GM23338 (cell line): ENCODE data around the gene BLOC1S3. TPM values are rescaled to one million over a fixed set of nuclear protein-coding genes. Genes with fewer than 3 reads are reported as not detected.

Source experiments
- ATAC-seq: fragments of 200-7000 bp; cut with Tn5 transposase; 3 replicates; pipeline ENCODE4 v1.9.1; 2020
- DNase-seq: peaks from one replicate; pipeline ENCODE4 v3.0.0-alpha.2; 2015; ENCODE audit warnings: low spot score
- H2AFZ ChIP-seq: fragments of 200-600 bp; sonication (generic); 2 replicates; pipeline ENCODE4 v1.8.0; 2016; ENCODE audit warnings: antibody characterized with exemption, mild to moderate bottlenecking, moderate library complexity
- H3F3A ChIP-seq: fragments of 200-600 bp; sonication (generic); replicated peaks from 2 replicates; pipeline ENCODE4 v1.8.0; 2017; ENCODE audit warnings: antibody characterized with exemption, mixed run types, low read depth
- H3K27ac ChIP-seq: fragments of 200-600 bp; sonication (generic); 2 replicates; pipeline ENCODE4 v1.6.1; 2016; ENCODE audit warnings: low read depth
- H3K27me3 ChIP-seq: fragments of 200-600 bp; sonication (generic); 2 replicates; pipeline ENCODE4 v1.8.0; 2016; ENCODE audit warnings: mild to moderate bottlenecking, mixed run types, moderate library complexity; ENCODE audit not compliant: insufficient read depth
- H3K36me3 ChIP-seq: fragments of 200-600 bp; sonication (generic); 2 replicates; pipeline ENCODE4 v1.8.0; 2016; ENCODE audit warnings: mild to moderate bottlenecking; ENCODE audit not compliant: insufficient read depth
- H3K4me1 ChIP-seq: fragments of 200-600 bp; sonication (generic); 2 replicates; pipeline ENCODE4 v1.8.0; 2016; ENCODE audit warnings: mild to moderate bottlenecking, moderate library complexity; ENCODE audit not compliant: insufficient read depth
- H3K4me2 ChIP-seq: fragments of 200-600 bp; sonication (generic); 2 replicates; pipeline ENCODE4 v1.7.1; 2017; ENCODE audit warnings: mixed run types
- H3K4me3 ChIP-seq: fragments of 200-600 bp; sonication (generic); 2 replicates; pipeline ENCODE4 v1.6.1; 2016; ENCODE audit warnings: mixed run types
- H3K79me2 ChIP-seq: fragments of 200-600 bp; sonication (generic); replicated peaks from 2 replicates; pipeline ENCODE4 v1.8.0; 2017; ENCODE audit warnings: mild to moderate bottlenecking; ENCODE audit not compliant: insufficient read depth
- H3K9me2 ChIP-seq: fragments of 200-600 bp; sonication (generic); 2 replicates; pipeline ENCODE4 v1.8.0; 2017; ENCODE audit not compliant: insufficient read depth
- H4K20me1 ChIP-seq: fragments of 200-600 bp; sonication (generic); replicated peaks from 2 replicates; pipeline ENCODE4 v1.8.0; 2017; ENCODE audit warnings: mild to moderate bottlenecking; ENCODE audit not compliant: insufficient read depth
- H3K27ac Mint-ChIP-seq: 2 replicates; pipeline ENCODE4 v1.8.0; 2020; ENCODE audit warnings: inconsistent platforms, mild to moderate bottlenecking, moderate library complexity, mixed read lengths
- H3K27me3 Mint-ChIP-seq: 3 replicates; pipeline ENCODE4 v1.8.0; 2022; ENCODE audit warnings: low read depth, mild to moderate bottlenecking, moderate library complexity, mixed read lengths, inconsistent platforms; ENCODE audit not compliant: insufficient read depth, poor library complexity
- H3K36me3 Mint-ChIP-seq: 3 replicates; pipeline ENCODE4 v1.8.0; 2021; ENCODE audit warnings: low read depth, mild to moderate bottlenecking, inconsistent platforms, moderate library complexity, mixed read lengths
- H3K4me1 Mint-ChIP-seq: 3 replicates; pipeline ENCODE4 v1.8.0; 2020; ENCODE audit warnings: mild to moderate bottlenecking, inconsistent platforms, mixed read lengths
- H3K4me3 Mint-ChIP-seq: 3 replicates; pipeline ENCODE4 v1.8.0; 2021; ENCODE audit warnings: moderate library complexity, mild to moderate bottlenecking, inconsistent platforms, mixed read lengths
- H3K9me3 Mint-ChIP-seq: 3 replicates; pipeline ENCODE4 v1.8.0; 2020; ENCODE audit warnings: moderate library complexity, mild to moderate bottlenecking, inconsistent platforms, mixed read lengths
- CREB1 ChIP-seq: fragments of 250-450 bp; sonication (Bioruptor Pico); IDR thresholded peaks from 2 replicates; pipeline ENCODE4 v1.5.0; 2020; ENCODE audit warnings: low read depth, mild to moderate bottlenecking, moderate library complexity
- ETS1 ChIP-seq: IDR thresholded peaks from 2 replicates; pipeline ENCODE4 v1.6.1; 2016; ENCODE audit warnings: antibody characterized with exemption
- EZH2 ChIP-seq: fragments of 200-600 bp; sonication (generic); IDR thresholded peaks from one replicate; pipeline ENCODE4 v1.8.0; 2017; ENCODE audit warnings: antibody characterized with exemption, mild to moderate bottlenecking, low read depth; ENCODE audit not compliant: unreplicated experiment
- JUNB ChIP-seq: IDR thresholded peaks from one replicate; pipeline ENCODE4 v1.6.1; 2016; ENCODE audit warnings: antibody characterized with exemption; ENCODE audit not compliant: unreplicated experiment
- NANOG ChIP-seq: IDR thresholded peaks from 2 replicates; pipeline ENCODE4 v1.6.1; 2016; ENCODE audit warnings: antibody characterized with exemption, borderline replicate concordance
- POLR2AphosphoS5 ChIP-seq: IDR thresholded peaks from 2 replicates; pipeline ENCODE4 v1.6.1; 2016; ENCODE audit warnings: antibody characterized with exemption, low read depth
- STAT1 ChIP-seq: IDR thresholded peaks from one replicate; pipeline ENCODE4 v1.6.1; 2016; ENCODE audit warnings: antibody characterized with exemption; ENCODE audit not compliant: unreplicated experiment
- ZNF462 ChIP-seq: fragments of 250-450 bp; sonication (Bioruptor Pico); IDR thresholded peaks from 2 replicates; pipeline ENCODE4 v1.5.0; 2020; ENCODE audit warnings: mild to moderate bottlenecking, moderate library complexity
- polyA plus RNA-seq: library from polyadenylated mRNA; unstranded; fragments of >200 nt; fragmentation: Nextera tagmentation; extraction: Ambion mirVana; gene quantifications from 2 replicates; pipeline ENCODE4 v1.2.1, GENCODE V29; 2016
- total RNA-seq: library from RNA; depleted of rRNA; stranded (reverse); fragments of >200 nt; shearing (Covaris generic); gene quantifications from 2 replicates; pipeline ENCODE4 v1.2.3, GENCODE V29; 2014
- TF ChIP-seq, protein P1 (sequence below): IDR thresholded peaks from one replicate; pipeline ENCODE4 v1.6.1; 2018; ENCODE audit warnings: antibody characterized with exemption; ENCODE audit not compliant: unreplicated experiment
- TF ChIP-seq, protein P2 (sequence below), 2 experiments: fragments of 200-600 bp in 1 of 2; sonication (generic) in 1 of 2; conservative IDR thresholded peaks; 2 replicates each; pipeline versions ENCODE4 v1.5.1 to v1.6.1; 2016 to 2017; ENCODE audit warnings: antibody characterized with exemption in 2 of 2, low read depth in 2 of 2, mild to moderate bottlenecking in 2 of 2, moderate library complexity in 1 of 2

The BLOC1S3 gene
- total and polyA plus RNA-seq, 2 experiments from 2014 or later, result 2.5 to 15.9 TPM

DNA sequence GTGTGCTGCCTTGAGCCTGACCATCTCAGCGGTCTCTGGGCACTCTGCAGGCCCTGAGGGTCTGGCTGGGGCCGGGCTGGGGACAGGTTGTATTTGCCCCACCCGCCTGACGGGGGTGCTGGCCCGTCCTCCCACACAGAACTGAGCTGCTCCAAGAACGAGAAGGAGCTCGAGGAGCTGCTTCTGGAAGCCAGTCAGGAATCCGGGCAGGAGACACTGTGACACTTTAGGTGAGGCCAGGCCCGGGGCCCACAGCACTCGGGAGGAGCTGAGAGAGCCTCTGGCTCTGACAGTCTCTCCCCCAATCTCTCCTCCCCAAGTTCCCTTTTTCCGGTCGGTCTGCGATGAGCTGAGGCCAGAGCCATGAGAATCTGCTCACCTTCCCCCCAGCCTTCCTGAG, 32.3 kb upstream of the BLOC1S3 start:
- H3F3A ChIP-seq, result 0 out of 2 replicates have a peak, but pooled peaks cover 3% of the 10 kb centered on the region
- no peaks in the 10 kb centered on the region for H3K9me2 ChIP-seq
- H2AFZ ChIP-seq, result no peak overlapping the region
- H3K4me1 ChIP-seq, result no peaks in the 10 kb centered on the region
- peaks cover 3% of the 10 kb centered on the region for H4K20me1 ChIP-seq
- H3K27me3 Mint-ChIP-seq, result peaks cover 27% of the 10 kb centered on the region
- no peak overlapping the region for H3K4me3 ChIP-seq
- H3K27ac Mint-ChIP-seq, result no peak overlapping the region
- DNase-seq (peak; percentile 36), ATAC-seq (no peak)
- H3K36me3 Mint-ChIP-seq, result peaks cover 21% of the 10 kb centered on the region
- H3K9me3 Mint-ChIP-seq, result no peaks in the 10 kb centered on the region; the same call in 2 of the 3 replicates
- no peaks in the 10 kb centered on the region for H3K79me2 ChIP-seq
- H3K4me3 Mint-ChIP-seq, result no peak overlapping the region
- TF ChIP-seq, protein P1, sequence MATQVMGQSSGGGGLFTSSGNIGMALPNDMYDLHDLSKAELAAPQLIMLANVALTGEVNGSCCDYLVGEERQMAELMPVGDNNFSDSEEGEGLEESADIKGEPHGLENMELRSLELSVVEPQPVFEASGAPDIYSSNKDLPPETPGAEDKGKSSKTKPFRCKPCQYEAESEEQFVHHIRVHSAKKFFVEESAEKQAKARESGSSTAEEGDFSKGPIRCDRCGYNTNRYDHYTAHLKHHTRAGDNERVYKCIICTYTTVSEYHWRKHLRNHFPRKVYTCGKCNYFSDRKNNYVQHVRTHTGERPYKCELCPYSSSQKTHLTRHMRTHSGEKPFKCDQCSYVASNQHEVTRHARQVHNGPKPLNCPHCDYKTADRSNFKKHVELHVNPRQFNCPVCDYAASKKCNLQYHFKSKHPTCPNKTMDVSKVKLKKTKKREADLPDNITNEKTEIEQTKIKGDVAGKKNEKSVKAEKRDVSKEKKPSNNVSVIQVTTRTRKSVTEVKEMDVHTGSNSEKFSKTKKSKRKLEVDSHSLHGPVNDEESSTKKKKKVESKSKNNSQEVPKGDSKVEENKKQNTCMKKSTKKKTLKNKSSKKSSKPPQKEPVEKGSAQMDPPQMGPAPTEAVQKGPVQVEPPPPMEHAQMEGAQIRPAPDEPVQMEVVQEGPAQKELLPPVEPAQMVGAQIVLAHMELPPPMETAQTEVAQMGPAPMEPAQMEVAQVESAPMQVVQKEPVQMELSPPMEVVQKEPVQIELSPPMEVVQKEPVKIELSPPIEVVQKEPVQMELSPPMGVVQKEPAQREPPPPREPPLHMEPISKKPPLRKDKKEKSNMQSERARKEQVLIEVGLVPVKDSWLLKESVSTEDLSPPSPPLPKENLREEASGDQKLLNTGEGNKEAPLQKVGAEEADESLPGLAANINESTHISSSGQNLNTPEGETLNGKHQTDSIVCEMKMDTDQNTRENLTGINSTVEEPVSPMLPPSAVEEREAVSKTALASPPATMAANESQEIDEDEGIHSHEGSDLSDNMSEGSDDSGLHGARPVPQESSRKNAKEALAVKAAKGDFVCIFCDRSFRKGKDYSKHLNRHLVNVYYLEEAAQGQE, result no peak
- no peak for TF ChIP-seq STAT1
- no peak for TF ChIP-seq EZH2
- TF ChIP-seq CREB1 (CRISPR knock-in tag), result no peak
- no peak for TF ChIP-seq ZNF462 (CRISPR knock-in tag)
- TF ChIP-seq JUNB, result no peak
- TF ChIP-seq ETS1, result no peak
- TF ChIP-seq NANOG, result no peak
- TF ChIP-seq, protein P2, sequence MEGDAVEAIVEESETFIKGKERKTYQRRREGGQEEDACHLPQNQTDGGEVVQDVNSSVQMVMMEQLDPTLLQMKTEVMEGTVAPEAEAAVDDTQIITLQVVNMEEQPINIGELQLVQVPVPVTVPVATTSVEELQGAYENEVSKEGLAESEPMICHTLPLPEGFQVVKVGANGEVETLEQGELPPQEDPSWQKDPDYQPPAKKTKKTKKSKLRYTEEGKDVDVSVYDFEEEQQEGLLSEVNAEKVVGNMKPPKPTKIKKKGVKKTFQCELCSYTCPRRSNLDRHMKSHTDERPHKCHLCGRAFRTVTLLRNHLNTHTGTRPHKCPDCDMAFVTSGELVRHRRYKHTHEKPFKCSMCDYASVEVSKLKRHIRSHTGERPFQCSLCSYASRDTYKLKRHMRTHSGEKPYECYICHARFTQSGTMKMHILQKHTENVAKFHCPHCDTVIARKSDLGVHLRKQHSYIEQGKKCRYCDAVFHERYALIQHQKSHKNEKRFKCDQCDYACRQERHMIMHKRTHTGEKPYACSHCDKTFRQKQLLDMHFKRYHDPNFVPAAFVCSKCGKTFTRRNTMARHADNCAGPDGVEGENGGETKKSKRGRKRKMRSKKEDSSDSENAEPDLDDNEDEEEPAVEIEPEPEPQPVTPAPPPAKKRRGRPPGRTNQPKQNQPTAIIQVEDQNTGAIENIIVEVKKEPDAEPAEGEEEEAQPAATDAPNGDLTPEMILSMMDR (conservative IDR thresholded peaks at IDR 0.05; ENCODE audit: low read depth in 2 of 2), result no peak
- no peak for TF ChIP-seq POLR2AphosphoS5
- no peaks in the 10 kb centered on the region; the same call in 2 of the 3 replicates for H3K4me1 Mint-ChIP-seq
- H3K36me3 ChIP-seq, result no peaks in the 10 kb centered on the region
- H3K4me2 ChIP-seq, result no peak overlapping the region
- peaks cover 4% of the 10 kb centered on the region; the same call in 1 of the 2 replicates for H3K27me3 ChIP-seq
- H3K27ac ChIP-seq, result no peak overlapping the region
